Measurements from ENCODE around the gene LANCL2. TPM values are rescaled to one million over a fixed set of nuclear protein-coding genes. Genes with fewer than 3 reads are reported as not detected.

Gene LANCL2
- total and polyA plus RNA-seq, 2 experiments from 2014 or later: 7.3 to 10.7 TPM

DNA sequence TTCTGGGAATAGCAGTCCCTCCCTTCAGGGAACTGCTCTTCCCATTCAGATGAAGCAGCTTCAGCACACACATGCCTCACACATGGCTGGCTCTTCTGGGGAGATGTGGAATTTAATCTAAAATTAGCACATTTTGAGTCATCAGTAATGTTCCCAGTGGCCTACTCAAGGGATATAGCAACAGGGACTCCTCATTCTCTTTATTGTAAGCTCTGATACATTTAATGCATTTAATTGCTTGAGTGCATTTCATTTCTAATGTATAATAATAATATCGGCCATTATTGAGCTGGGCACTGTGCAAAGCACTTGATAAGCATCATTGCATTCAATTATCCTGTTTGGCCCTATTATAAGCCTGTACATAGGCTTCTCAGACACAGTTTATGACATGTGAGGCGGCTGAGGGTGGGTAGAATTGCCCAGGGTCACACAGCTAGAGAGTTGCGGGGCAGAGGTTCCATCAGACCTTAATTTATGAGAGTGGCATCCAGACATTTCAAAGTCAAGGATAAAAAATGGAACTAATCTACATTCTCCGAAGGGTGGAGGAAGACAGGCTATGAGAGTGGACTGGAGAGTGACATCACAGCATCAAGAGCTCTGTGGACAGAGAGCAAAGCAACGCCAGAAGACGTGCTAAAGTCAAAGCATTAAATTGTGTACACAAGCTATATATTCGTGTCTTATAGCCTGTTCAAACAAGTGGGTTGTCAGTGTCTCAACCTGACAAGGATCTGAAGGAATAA is 76.8 kb downstream of the LANCL2 start (continued):
- TF ChIP-seq CTCF (conservative IDR thresholded peaks at IDR 0.05; ENCODE audit: low read depth in 2 of 2): no peak
- TF ChIP-seq EZH2phosphoT487 (IDR thresholded peaks at IDR 0.05; ENCODE audit: unreplicated experiment): no peak
- no peak for TF ChIP-seq CREB1 (CRISPR knock-in tag; IDR thresholded peaks at IDR 0.05; ENCODE audit: low read depth)
- TF ChIP-seq, protein P1, sequence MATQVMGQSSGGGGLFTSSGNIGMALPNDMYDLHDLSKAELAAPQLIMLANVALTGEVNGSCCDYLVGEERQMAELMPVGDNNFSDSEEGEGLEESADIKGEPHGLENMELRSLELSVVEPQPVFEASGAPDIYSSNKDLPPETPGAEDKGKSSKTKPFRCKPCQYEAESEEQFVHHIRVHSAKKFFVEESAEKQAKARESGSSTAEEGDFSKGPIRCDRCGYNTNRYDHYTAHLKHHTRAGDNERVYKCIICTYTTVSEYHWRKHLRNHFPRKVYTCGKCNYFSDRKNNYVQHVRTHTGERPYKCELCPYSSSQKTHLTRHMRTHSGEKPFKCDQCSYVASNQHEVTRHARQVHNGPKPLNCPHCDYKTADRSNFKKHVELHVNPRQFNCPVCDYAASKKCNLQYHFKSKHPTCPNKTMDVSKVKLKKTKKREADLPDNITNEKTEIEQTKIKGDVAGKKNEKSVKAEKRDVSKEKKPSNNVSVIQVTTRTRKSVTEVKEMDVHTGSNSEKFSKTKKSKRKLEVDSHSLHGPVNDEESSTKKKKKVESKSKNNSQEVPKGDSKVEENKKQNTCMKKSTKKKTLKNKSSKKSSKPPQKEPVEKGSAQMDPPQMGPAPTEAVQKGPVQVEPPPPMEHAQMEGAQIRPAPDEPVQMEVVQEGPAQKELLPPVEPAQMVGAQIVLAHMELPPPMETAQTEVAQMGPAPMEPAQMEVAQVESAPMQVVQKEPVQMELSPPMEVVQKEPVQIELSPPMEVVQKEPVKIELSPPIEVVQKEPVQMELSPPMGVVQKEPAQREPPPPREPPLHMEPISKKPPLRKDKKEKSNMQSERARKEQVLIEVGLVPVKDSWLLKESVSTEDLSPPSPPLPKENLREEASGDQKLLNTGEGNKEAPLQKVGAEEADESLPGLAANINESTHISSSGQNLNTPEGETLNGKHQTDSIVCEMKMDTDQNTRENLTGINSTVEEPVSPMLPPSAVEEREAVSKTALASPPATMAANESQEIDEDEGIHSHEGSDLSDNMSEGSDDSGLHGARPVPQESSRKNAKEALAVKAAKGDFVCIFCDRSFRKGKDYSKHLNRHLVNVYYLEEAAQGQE (IDR thresholded peaks at IDR 0.05; ENCODE audit: unreplicated experiment): no peak
- TF ChIP-seq JUNB (IDR thresholded peaks at IDR 0.05; ENCODE audit: unreplicated experiment): no peak

DNA sequence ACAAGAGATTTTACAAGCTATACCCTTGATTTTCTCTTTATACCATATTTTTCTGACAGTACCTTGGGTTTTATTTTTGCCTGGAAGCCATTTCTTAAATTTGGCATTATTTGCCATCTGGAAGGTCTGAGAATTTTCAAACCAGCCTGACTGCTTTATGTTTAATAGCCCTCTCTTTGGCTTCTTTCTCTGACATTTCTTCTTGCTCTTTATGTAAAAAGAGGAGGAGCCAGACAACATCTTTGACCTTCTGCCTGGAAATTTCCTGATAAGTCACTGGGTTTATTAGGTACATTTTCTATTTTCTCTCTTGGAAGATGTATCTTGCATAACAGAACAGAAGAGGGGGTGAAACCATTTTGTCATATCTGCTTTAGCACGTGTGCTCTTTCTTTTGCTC is 79.6 kb downstream of the LANCL2 start:
- Histone ChIP-seq H3K4me3 (no peak overlapping the region), H3K4me1 (ENCODE audit: insufficient read depth) (no peaks in the 10 kb centered on the region), H3K9me2 (ENCODE audit: insufficient read depth) (no peaks in the 10 kb centered on the region), H2AFZ (no peak overlapping the region), H3K27ac (ENCODE audit: low read depth) (no peak overlapping the region), H4K20me1 (replicated peaks; ENCODE audit: insufficient read depth) (no peaks in the 10 kb centered on the region), H3K79me2 (replicated peaks; ENCODE audit: insufficient read depth) (no peaks in the 10 kb centered on the region), H3K27me3 (ENCODE audit: insufficient read depth) (no peaks in the 10 kb centered on the region), H3K36me3 (ENCODE audit: insufficient read depth) (no peaks in the 10 kb centered on the region), H3K4me2 (no peak overlapping the region), H3F3A (replicated peaks; ENCODE audit: low read depth) (no peaks in the 10 kb centered on the region)
- Mint-ChIP-seq H3K27me3 (ENCODE audit: insufficient read depth, low read depth, poor library complexity) (peaks cover 2% of the 10 kb centered on the region), H3K27ac (no peak overlapping the region), H3K4me3 (no peak overlapping the region), H3K9me3 (no peaks in the 10 kb centered on the region), H3K36me3 (ENCODE audit: low read depth) (no peaks in the 10 kb centered on the region; the same call in 2 of the 3 replicates), H3K4me1 (no peaks in the 10 kb centered on the region)
- no peak for ATAC-seq
- no peak for DNase-seq (ENCODE audit: low spot score)
- no peak for TF ChIP-seq POLR2AphosphoS5 (IDR thresholded peaks at IDR 0.05; ENCODE audit: low read depth)
- no peak for TF ChIP-seq ETS1 (IDR thresholded peaks at IDR 0.05)
- no peak for TF ChIP-seq CREB1 (CRISPR knock-in tag; IDR thresholded peaks at IDR 0.05; ENCODE audit: low read depth)
- TF ChIP-seq NANOG (IDR thresholded peaks at IDR 0.05; ENCODE audit: borderline replicate concordance): no peak
- TF ChIP-seq EZH2 (IDR thresholded peaks at IDR 0.05; ENCODE audit: low read depth, unreplicated experiment): no peak
- TF ChIP-seq ZNF331 (CRISPR knock-in tag; IDR thresholded peaks at IDR 0.05; ENCODE audit: low read depth): no peak
- TF ChIP-seq, protein P2, sequence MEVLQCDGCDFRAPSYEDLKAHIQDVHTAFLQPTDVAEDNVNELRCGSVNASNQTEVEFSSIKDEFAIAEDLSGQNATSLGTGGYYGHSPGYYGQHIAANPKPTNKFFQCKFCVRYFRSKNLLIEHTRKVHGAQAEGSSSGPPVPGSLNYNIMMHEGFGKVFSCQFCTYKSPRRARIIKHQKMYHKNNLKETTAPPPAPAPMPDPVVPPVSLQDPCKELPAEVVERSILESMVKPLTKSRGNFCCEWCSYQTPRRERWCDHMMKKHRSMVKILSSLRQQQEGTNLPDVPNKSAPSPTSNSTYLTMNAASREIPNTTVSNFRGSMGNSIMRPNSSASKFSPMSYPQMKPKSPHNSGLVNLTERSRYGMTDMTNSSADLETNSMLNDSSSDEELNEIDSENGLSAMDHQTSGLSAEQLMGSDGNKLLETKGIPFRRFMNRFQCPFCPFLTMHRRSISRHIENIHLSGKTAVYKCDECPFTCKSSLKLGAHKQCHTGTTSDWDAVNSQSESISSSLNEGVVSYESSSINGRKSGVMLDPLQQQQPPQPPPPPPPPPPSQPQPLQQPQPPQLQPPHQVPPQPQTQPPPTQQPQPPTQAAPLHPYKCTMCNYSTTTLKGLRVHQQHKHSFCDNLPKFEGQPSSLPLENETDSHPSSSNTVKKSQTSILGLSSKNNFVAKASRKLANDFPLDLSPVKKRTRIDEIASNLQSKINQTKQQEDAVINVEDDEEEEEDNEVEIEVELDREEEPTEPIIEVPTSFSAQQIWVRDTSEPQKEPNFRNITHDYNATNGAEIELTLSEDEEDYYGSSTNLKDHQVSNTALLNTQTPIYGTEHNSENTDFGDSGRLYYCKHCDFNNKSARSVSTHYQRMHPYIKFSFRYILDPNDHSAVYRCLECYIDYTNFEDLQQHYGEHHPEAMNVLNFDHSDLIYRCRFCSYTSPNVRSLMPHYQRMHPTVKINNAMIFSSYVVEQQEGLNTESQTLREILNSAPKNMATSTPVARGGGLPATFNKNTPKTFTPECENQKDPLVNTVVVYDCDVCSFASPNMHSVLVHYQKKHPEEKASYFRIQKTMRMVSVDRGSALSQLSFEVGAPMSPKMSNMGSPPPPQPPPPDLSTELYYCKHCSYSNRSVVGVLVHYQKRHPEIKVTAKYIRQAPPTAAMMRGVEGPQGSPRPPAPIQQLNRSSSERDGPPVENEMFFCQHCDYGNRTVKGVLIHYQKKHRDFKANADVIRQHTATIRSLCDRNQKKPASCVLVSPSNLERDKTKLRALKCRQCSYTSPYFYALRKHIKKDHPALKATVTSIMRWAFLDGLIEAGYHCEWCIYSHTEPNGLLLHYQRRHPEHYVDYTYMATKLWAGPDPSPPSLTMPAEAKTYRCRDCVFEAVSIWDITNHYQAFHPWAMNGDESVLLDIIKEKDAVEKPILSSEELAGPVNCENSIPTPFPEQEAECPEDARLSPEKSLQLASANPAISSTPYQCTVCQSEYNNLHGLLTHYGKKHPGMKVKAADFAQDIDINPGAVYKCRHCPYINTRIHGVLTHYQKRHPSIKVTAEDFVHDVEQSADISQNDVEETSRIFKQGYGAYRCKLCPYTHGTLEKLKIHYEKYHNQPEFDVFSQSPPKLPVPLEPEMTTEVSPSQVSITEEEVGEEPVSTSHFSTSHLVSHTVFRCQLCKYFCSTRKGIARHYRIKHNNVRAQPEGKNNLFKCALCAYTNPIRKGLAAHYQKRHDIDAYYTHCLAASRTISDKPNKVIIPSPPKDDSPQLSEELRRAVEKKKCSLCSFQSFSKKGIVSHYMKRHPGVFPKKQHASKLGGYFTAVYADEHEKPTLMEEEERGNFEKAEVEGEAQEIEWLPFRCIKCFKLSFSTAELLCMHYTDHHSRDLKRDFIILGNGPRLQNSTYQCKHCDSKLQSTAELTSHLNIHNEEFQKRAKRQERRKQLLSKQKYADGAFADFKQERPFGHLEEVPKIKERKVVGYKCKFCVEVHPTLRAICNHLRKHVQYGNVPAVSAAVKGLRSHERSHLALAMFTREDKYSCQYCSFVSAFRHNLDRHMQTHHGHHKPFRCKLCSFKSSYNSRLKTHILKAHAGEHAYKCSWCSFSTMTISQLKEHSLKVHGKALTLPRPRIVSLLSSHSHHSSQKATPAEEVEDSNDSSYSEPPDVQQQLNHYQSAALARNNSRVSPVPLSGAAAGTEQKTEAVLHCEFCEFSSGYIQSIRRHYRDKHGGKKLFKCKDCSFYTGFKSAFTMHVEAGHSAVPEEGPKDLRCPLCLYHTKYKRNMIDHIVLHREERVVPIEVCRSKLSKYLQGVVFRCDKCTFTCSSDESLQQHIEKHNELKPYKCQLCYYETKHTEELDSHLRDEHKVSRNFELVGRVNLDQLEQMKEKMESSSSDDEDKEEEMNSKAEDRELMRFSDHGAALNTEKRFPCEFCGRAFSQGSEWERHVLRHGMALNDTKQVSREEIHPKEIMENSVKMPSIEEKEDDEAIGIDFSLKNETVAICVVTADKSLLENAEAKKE (CRISPR knock-in tag; IDR thresholded peaks at IDR 0.05): no peak
- no peak for TF ChIP-seq JUNB (IDR thresholded peaks at IDR 0.05; ENCODE audit: unreplicated experiment)

Data from GM23338 (cell line).